Measurements from ENCODE around the gene FDCSP. TPM values are rescaled to one million over a fixed set of nuclear protein-coding genes. Genes with fewer than 3 reads are reported as not detected.
"Not testable (repeated sequence)": the region's sequence is repeated elsewhere in the genome, so short reads cannot be mapped to it uniquely, and the experiment has no call there.

The FDCSP gene
- total RNA-seq, 1 donor from 2014 or later, result not detected

DNA sequence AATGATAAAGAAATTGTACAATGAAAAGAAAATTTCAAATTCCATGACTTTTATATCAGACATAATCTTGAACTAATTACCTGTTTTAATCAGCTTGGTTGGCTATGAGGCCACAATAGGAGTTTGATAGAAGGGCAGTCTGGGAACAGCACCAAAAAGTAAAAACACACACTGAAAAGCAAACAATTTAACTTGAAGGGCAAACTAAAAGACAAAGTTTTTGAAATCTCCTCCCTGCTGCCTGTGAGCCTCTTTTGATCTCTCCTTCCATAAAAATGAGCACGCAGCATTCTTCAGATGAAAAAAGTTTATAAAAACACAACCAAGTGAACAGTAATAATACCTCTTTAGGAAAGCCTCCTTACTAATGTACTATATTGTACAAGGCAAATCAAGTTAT lies 22.3 kb upstream of the FDCSP start:
- Histone ChIP-seq H3K4me1 (no peaks in the 10 kb centered on the region), H3K27ac (no peak overlapping the region), H3K27me3 (no peaks in the 10 kb centered on the region), H3K36me3 (no peaks in the 10 kb centered on the region), H3K9me3 (no peaks in the 10 kb centered on the region), H3K4me3 (no peak overlapping the region)
- intact Hi-C loops (cut with DNase I), result no loop called here
- TF ChIP-seq POLR2AphosphoS5 (IDR thresholded peaks at IDR 0.05; ENCODE audit: insufficient read depth in 1 of 2, low read depth in 1 of 2) (no peak), POLR2A (IDR thresholded peaks at IDR 0.05) (no peak)
- TF ChIP-seq, protein P1, sequence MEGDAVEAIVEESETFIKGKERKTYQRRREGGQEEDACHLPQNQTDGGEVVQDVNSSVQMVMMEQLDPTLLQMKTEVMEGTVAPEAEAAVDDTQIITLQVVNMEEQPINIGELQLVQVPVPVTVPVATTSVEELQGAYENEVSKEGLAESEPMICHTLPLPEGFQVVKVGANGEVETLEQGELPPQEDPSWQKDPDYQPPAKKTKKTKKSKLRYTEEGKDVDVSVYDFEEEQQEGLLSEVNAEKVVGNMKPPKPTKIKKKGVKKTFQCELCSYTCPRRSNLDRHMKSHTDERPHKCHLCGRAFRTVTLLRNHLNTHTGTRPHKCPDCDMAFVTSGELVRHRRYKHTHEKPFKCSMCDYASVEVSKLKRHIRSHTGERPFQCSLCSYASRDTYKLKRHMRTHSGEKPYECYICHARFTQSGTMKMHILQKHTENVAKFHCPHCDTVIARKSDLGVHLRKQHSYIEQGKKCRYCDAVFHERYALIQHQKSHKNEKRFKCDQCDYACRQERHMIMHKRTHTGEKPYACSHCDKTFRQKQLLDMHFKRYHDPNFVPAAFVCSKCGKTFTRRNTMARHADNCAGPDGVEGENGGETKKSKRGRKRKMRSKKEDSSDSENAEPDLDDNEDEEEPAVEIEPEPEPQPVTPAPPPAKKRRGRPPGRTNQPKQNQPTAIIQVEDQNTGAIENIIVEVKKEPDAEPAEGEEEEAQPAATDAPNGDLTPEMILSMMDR (IDR thresholded peaks at IDR 0.05), result no peak
- no peak for DNase-seq (ENCODE audit: extremely low spot score in 2 of 2)

DNA sequence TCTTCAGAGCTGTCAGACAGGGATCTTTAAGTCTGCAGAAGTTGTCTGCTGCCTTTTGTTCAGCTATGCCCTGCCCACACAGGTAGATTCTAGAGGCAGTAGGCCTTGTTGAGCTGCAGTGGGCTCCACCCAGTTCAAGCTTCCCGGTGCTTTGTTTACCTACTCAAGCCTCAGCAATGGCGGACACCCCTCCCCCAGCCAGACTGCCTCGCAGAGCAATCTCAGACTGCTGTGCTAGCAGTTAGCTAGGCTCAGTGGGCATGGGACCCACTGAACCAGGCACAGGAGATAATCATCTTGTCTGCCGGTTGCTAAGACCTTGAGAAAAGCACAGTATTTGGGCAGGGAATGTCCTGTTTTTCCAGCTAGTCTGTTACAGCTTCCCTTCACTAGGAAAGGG lies 13.2 kb upstream of the FDCSP start:
- H3K27ac ChIP-seq; H3K4me3 ChIP-seq; H3K27me3 ChIP-seq; H3K4me1 ChIP-seq; H3K36me3 ChIP-seq; intact Hi-C loops (cut with DNase I); H3K9me3 ChIP-seq; DNase-seq (ENCODE audit: extremely low spot score in 2 of 2): not testable (repeated sequence)

DNA sequence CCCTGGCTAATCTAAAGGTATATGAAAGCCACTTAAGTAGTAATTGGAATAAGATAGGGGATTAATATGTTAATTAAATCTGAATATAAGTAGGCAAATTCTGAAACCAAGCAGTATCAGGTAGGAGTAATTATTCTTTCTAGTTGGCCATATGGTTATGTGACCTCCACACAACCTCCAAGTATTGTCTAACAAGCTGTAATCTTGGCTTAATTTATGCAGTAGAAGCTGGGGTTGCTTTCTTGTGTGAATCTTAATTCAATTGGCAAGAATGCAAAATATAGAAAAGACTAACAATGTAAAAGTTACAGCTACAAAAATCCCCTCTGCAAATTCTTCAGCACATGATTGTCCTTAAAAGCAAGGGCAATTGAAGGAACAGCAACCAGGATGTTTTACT lies 9.8 kb upstream of the FDCSP start:
- DNase-seq (ENCODE audit: extremely low spot score in 2 of 2); H3K27ac ChIP-seq; H3K36me3 ChIP-seq; H3K27me3 ChIP-seq; H3K4me1 ChIP-seq; intact Hi-C loops (cut with DNase I); H3K4me3 ChIP-seq; H3K9me3 ChIP-seq: not testable (repeated sequence)

DNA sequence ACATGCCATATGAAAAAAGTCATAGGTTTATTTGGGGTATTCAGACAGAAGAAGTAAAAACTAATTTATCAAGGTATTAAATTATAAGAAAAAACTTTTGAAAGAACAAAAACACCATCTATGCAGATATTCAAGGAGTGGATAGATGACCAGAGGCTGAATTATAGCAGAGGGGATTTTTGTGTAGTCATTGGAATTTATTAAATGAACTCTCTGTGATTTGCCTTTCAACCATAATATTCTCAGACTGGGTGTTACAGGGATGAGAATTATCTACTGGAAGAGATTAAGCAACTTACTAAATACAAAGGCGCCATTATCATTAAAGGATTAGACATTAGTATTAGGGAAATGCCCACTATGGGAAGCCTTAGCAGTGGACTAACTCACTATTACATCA lies 9.4 kb upstream of the FDCSP start:
- H3K4me1 ChIP-seq; DNase-seq (ENCODE audit: extremely low spot score in 2 of 2); H3K4me3 ChIP-seq; H3K9me3 ChIP-seq; intact Hi-C loops (cut with DNase I); H3K27ac ChIP-seq; H3K27me3 ChIP-seq; H3K36me3 ChIP-seq: not testable (repeated sequence)

DNA sequence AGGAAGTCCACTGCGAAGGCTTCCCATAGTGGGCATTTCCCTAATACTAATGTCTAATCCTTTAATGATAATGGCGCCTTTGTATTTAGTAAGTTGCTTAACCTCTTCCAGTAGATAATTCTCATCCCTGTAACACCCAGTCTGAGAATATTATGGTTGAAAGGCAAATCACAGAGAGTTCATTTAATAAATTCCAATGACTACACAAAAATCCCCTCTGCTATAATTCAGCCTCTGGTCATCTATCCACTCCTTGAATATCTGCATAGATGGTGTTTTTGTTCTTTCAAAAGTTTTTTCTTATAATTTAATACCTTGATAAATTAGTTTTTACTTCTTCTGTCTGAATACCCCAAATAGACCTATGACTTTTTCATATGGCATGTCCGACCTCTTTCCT lies 4.5 kb upstream of the FDCSP start:
- H3K4me1 ChIP-seq; H3K27ac ChIP-seq; H3K27me3 ChIP-seq; H3K36me3 ChIP-seq; DNase-seq (ENCODE audit: extremely low spot score in 2 of 2); H3K4me3 ChIP-seq; intact Hi-C loops (cut with DNase I); H3K9me3 ChIP-seq: not testable (repeated sequence)

DNA sequence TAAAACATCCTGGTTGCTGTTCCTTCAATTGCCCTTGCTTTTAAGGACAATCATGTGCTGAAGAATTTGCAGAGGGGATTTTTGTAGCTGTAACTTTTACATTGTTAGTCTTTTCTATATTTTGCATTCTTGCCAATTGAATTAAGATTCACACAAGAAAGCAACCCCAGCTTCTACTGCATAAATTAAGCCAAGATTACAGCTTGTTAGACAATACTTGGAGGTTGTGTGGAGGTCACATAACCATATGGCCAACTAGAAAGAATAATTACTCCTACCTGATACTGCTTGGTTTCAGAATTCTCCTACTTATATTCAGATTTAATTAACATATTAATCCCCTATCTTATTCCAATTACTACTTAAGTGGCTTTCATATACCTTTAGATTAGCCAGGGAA lies 4.1 kb upstream of the FDCSP start:
- DNase-seq (ENCODE audit: extremely low spot score in 2 of 2); H3K9me3 ChIP-seq; H3K27me3 ChIP-seq; H3K36me3 ChIP-seq; H3K4me3 ChIP-seq; intact Hi-C loops (cut with DNase I); H3K4me1 ChIP-seq; H3K27ac ChIP-seq: not testable (repeated sequence)

DNA sequence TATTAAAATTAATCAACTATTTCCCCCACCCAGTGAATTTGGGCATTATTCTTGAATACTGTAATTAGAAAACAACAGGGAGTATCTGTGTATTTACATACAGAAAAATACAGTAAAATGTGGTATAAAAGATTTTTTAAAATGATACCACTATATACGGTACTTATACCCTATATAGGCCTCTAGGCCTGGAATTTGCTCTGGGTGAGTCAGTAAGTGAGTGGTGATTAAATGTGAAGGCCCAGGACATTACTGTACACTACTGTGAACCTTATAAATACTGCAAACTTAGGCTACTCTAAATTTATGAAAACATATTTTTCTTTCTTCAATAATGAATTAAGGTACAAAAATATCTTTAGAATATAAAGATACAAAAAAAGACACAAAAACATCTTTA lies 10.2 kb downstream of the FDCSP start:
- H3K36me3 ChIP-seq, result no peaks in the 10 kb centered on the region
- no peak overlapping the region for H3K4me3 ChIP-seq
- DNase-seq (ENCODE audit: extremely low spot score in 2 of 2), result no peak
- no peak overlapping the region for H3K27ac ChIP-seq
- no peaks in the 10 kb centered on the region for H3K9me3 ChIP-seq
- no peaks in the 10 kb centered on the region for H3K27me3 ChIP-seq
- H3K4me1 ChIP-seq, result no peaks in the 10 kb centered on the region
- TF ChIP-seq POLR2A (IDR thresholded peaks at IDR 0.05), result no peak
- TF ChIP-seq, protein P1 (IDR thresholded peaks at IDR 0.05), result no peak
- no peak for TF ChIP-seq POLR2AphosphoS5 (IDR thresholded peaks at IDR 0.05; ENCODE audit: insufficient read depth in 1 of 2, low read depth in 1 of 2)
- intact Hi-C loops (cut with DNase I), result no loop called here

DNA sequence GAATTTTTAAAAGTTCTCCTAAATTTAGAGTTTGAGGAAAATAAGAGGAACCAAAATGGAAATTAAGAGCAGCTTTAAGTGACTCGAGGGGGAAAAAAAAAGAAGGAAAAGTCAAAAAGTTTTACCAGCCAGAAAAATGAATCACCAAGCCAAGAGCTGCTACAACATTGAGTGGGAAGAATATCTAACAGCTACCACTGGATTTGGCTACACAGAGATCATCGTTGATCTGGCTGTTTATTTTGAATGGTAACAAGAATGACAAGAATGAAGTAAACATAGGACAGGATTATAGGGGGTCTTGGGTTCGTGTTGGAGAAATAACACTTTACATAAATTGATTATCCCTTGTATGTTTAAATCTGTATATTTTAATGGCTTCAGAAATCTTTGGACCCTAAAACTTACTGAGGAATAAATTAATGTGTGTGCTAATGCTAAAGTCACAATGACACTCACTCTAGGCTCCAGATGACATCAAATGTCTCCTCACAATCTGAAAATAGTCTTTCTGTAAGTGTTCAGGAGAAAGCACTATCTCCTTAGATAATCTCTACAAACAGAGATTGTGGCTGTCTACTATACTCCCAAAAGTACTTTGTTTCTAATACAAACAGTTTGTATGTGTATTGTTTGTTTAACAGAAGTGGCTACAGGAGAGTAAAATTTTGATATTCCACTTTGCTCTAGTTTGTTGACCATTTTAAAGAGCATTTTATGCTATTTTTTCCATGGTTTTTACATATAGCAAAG lies 13.4 kb downstream of the FDCSP start:
- Histone ChIP-seq H3K9me3 (no peaks in the 10 kb centered on the region), H3K27me3 (no peaks in the 10 kb centered on the region), H3K4me3 (no peak overlapping the region), H3K36me3 (no peaks in the 10 kb centered on the region), H3K27ac (no peak overlapping the region), H3K4me1 (no peaks in the 10 kb centered on the region)
- intact Hi-C loops (cut with DNase I), result no loop called here
- TF ChIP-seq, protein P1 (IDR thresholded peaks at IDR 0.05), result no peak
- TF ChIP-seq POLR2AphosphoS5 (IDR thresholded peaks at IDR 0.05; ENCODE audit: insufficient read depth in 1 of 2, low read depth in 1 of 2) (no peak), POLR2A (IDR thresholded peaks at IDR 0.05) (no peak)
- no peak for DNase-seq (ENCODE audit: extremely low spot score in 2 of 2)
